Nephron (organoid): Measurements from ENCODE around the gene ARFRP1.
"Not testable (repeated sequence)": the region's sequence is repeated elsewhere in the genome, so short reads cannot be mapped to it uniquely, and the experiment has no call there.

Experiments
- H3K27ac Mint-ChIP-seq, 3 experiments: 2 replicates each; pipeline ENCODE4 v1.8.0; 2020; ENCODE audit warnings: mixed read lengths in 3 of 3, mild to moderate bottlenecking in 2 of 3, moderate library complexity in 1 of 3
- H3K27me3 Mint-ChIP-seq: 2 replicates; pipeline ENCODE4 v1.8.0; 2021; ENCODE audit warnings: low read depth, mild to moderate bottlenecking, moderate library complexity, mixed read lengths
- H3K36me3 Mint-ChIP-seq: 2 replicates; pipeline ENCODE4 v1.8.0; 2020; ENCODE audit warnings: low read depth, mixed read lengths
- H3K4me1 Mint-ChIP-seq: 2 replicates; pipeline ENCODE4 v1.8.0; 2020; ENCODE audit warnings: mixed read lengths
- H3K4me3 Mint-ChIP-seq, 3 experiments: 2 replicates each; pipeline ENCODE4 v1.8.0; 2020; ENCODE audit warnings: mild to moderate bottlenecking in 3 of 3, mixed read lengths in 3 of 3, moderate library complexity in 2 of 3
- H3K9me3 Mint-ChIP-seq: 2 replicates; pipeline ENCODE4 v1.8.0; 2020; ENCODE audit warnings: mixed read lengths
- CTCF ChIP-seq, 3 experiments: fragments of 200-600 bp; sonication (generic); IDR thresholded peaks; one replicate each; pipeline ENCODE4 v1.5.0; 2021; ENCODE audit warnings: antibody characterized with exemption in 3 of 3; ENCODE audit not compliant: unreplicated experiment in 3 of 3

The ARFRP1 gene

DNA sequence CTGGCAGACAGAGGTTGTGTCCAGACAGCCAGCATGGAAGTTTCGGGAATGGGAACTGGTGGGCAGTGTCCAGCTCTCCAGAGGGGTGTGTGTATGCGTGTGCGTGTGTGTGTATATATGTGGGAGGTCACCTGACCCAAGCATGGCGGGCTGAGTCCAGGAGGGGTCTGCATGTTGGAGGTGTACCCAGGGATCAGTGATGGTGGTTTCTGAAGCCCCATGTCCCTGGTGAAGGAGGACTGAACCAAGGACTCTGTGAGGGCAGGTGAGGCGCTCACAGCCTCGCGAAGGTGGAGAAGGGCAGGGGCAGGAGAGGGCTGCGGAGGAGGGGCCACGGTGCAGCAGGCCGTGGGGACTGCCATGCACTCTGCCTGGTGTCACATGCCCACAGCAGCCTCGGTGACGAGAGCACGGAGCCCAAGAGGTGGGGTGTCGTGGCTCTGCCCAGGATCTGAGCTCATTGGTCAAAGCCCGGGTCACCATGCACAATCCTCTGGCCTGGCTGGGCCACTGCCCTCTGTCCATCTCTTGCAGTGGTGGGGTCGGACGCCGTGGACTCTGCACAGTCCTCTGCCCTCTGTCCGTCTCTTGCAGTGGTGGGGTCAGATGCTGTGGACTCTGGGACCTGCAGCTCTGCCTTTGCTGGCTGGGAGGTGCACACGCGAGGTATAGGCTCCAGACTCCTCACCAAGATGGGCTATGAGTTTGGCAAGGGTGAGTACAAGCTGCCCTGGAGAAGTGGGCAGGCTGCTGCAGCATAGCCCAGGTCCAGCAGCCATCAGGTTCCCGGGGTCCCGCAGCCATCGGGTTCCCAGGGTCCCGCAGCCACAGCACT, 26.6 kb upstream of the ARFRP1 start:
- Mint-ChIP-seq H3K27ac (no peak overlapping the region), H3K36me3 (peaks cover 29% of the 10 kb centered on the region), H3K4me3 (no peak overlapping the region), H3K9me3 (no peaks in the 10 kb centered on the region), H3K27me3 (peaks cover 5% of the 10 kb centered on the region), H3K4me1 (no peaks in the 10 kb centered on the region)
- no peak for TF ChIP-seq CTCF (IDR thresholded peaks at IDR 0.05; ENCODE audit: unreplicated experiment in 3 of 3)

DNA sequence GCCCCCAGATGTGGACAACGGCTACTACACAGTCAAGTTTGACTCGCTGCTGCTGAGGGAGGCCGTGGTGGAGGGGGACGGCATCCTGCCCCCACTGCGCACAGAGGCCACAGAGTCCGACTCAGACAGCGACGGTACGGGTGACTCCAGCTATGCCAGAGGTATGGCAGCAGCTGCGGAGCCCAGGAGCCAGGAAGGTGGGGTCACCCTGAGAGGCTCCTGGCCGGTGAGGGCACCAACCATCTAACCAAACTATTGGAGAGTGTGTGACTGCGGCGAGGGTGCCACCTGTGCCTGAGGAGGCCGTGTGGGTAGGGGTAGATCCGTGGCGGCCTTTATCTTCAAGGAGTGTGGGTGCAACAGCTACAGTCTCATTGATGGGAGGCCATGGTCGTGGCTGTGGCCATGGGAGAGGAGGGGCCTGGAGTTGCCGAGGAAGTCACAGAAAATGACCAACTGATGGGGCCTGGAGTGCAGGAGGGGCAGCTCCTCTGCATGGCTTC, 25.9 kb upstream of the ARFRP1 start:
- H3K36me3 Mint-ChIP-seq = peaks cover 34% of the 10 kb centered on the region
- H3K27ac Mint-ChIP-seq = no peak overlapping the region
- no peak for TF ChIP-seq CTCF (IDR thresholded peaks at IDR 0.05; ENCODE audit: unreplicated experiment in 3 of 3)
- H3K4me3 Mint-ChIP-seq = no peak overlapping the region
- peaks cover under 1% of the 10 kb centered on the region for H3K4me1 Mint-ChIP-seq
- peaks cover 5% of the 10 kb centered on the region for H3K27me3 Mint-ChIP-seq
- no peaks in the 10 kb centered on the region for H3K9me3 Mint-ChIP-seq

GRCh38 chr20:63733117-63733516, 25.3 kb upstream of the ARFRP1 start:
- Mint-ChIP-seq H3K4me3 (no peak overlapping the region), H3K9me3 (no peaks in the 10 kb centered on the region), H3K27me3 (peaks cover 5% of the 10 kb centered on the region), H3K27ac (no peak overlapping the region), H3K4me1 (peaks cover 5% of the 10 kb centered on the region), H3K36me3 (peaks cover 39% of the 10 kb centered on the region)
- TF ChIP-seq CTCF (IDR thresholded peaks at IDR 0.05; ENCODE audit: unreplicated experiment in 3 of 3) = no peak

DNA sequence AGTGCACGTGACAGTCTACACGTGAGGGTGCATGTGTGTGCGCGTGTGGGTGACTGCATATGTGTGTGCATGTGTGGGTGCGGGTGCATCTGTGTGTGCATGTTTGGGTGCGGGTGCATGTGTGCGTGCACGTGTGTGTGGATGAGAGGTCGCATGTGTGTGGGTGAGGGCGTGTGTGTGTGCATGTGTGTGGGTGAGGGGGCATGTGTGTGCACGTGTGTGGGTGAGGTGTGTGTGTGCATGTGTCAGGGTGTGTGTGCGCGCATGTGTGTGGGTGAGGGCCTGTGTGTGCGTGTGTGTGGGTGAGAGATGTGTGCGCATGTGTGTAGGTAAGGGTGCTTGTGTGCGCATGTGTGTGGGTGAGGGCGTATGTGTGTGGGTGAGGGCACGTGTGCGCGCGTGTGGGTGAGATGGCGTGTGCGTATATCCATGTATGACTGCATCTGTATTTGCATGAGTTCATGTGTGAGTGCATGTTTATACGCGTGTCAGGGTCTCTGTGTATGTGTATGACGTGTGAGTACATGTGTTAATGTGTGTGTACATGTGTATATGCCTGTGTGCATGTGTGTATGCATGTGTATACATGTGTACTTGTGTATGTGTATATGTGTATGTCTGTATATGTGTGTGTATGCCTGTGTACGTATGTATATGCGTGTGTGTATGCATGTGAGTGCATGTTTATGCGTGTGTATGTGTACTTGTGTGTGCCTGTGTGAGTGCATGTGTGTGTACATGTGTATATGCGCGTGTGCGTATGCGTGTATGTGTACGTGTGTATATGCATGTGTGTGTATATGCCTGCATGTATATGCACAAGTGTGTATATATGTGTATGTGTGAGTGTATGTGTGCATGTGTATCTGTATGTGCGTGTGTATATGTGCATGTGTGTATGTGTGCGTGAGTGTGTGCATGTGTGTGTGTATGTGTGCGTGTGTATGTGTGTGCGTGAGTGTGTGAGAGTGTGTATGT, 24.6 kb upstream of the ARFRP1 start:
- H3K27ac Mint-ChIP-seq = no peak overlapping the region
- no peaks in the 10 kb centered on the region for H3K9me3 Mint-ChIP-seq
- H3K27me3 Mint-ChIP-seq = peaks cover 5% of the 10 kb centered on the region
- no peak overlapping the region for H3K4me3 Mint-ChIP-seq
- peaks cover 45% of the 10 kb centered on the region for H3K36me3 Mint-ChIP-seq
- no peak for TF ChIP-seq CTCF (IDR thresholded peaks at IDR 0.05; ENCODE audit: unreplicated experiment in 3 of 3)
- H3K4me1 Mint-ChIP-seq = peaks cover 5% of the 10 kb centered on the region

DNA sequence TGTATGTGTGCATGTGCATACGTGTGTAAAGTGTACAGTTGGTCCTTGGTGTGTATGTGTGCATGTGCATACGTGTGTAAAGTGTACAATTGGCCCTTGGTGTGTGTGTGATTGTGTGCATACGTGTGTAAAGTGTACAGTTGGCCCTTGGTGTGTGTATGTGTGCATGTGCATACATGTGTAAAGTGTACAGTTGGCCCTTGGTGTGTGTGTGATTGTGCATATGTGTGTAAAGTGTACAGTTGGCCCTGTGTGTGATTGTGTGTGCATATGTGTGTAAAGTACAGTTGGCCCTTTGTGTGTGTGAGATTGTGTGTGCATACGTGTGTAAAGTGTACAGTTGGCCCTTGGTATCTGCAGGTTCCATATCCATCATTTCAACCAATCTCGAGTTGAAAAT, 23.6 kb upstream of the ARFRP1 start:
- H3K9me3 Mint-ChIP-seq = peaks cover 5% of the 10 kb centered on the region
- no peak overlapping the region for H3K27ac Mint-ChIP-seq
- TF ChIP-seq CTCF (IDR thresholded peaks at IDR 0.05; ENCODE audit: unreplicated experiment in 3 of 3) = no peak
- H3K36me3 Mint-ChIP-seq = peaks cover 51% of the 10 kb centered on the region
- peaks cover 5% of the 10 kb centered on the region for H3K4me1 Mint-ChIP-seq
- no peak overlapping the region for H3K4me3 Mint-ChIP-seq
- H3K27me3 Mint-ChIP-seq = peaks cover 5% of the 10 kb centered on the region

DNA sequence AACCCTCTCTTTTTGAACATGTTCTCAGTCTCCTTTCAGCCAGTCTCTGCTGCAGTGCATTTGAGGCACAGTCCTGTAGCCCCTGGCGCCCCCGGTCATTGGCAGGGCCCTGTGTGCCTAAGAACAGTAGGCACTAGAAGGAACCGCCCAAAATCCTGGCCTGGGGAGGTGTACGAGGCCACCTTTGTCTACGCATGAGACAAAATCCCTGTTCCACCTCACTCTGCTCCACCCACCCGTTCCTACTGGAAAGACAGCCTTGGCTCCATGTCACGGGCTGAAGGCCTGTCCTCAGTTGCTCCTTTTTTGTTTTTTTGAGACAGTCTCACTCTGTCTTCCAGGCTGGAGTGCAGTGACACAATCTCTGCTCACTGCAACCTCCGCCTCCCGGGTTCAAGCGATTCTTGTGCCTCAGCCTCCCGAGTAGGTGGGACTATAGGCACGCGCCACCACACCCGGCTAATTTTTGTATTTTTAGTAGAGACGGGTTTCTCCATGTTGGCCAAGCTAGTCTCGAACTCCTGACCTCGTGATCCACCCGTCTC, 22.5 kb upstream of the ARFRP1 start:
- not testable (repeated sequence) for H3K27ac Mint-ChIP-seq, H3K4me1 Mint-ChIP-seq, H3K4me3 Mint-ChIP-seq, H3K9me3 Mint-ChIP-seq, H3K27me3 Mint-ChIP-seq
- peaks cover 55% of the 10 kb centered on the region for H3K36me3 Mint-ChIP-seq

GRCh38 chr20:63722967-63723622, 15.3 kb upstream of the ARFRP1 start:
- Mint-ChIP-seq H3K9me3 (peaks cover 32% of the 10 kb centered on the region), H3K36me3 (peaks cover 86% of the 10 kb centered on the region)
- not testable (repeated sequence) for H3K4me1 Mint-ChIP-seq, H3K4me3 Mint-ChIP-seq, H3K27ac Mint-ChIP-seq, H3K27me3 Mint-ChIP-seq
